DMS114 treated with DMSO at 0.1 percent for 48 hours (cell line): ENCODE results near the gene RHOD.
A peak's percentile ranks its signal among the peaks of the same experiment; 100 is the strongest.

Source experiments
- DNase-seq: peaks from one replicate; lab custom pipeline; 2025; ENCODE audit not compliant: unreplicated experiment; lab: John Stamatoyannopoulos, UW

Gene RHOD

DNA sequence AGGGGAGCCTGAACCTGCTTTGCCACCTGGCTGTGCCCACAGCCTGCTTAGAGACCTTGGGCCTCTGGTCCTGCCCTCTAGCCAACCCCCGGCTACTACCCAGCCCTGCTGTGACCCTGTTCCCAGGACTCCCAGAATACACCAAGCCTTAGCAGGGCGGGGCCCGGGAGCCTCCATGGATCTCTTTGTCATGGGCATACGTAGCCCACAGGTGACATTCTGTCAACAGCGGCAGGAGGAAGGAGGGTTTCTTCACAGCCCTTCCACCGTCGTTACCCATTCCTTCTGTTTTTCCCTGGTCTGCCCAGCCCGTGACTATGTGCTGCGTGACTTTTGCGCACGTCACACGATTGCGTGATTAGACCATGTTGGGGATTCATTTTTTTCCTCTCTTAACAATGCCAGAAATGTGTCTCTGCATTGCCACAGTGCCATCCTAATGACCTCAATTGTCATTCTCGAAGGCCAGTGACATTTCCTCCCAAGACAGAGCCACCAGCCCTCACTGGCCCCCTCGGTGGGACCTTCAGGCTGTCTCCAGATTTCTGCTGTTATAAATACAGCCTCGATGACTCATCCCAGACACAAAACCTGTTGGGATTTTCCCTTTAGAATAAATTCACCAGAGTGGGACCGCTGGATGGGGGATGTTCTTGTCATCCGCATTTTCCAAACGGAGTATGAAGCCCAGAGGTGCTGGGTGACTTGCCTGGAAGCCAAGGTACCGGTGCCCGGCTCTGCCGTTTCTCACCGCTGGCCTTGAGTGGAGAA, 24.7 kb upstream of the RHOD start:
- no peak for DNase-seq

DNA sequence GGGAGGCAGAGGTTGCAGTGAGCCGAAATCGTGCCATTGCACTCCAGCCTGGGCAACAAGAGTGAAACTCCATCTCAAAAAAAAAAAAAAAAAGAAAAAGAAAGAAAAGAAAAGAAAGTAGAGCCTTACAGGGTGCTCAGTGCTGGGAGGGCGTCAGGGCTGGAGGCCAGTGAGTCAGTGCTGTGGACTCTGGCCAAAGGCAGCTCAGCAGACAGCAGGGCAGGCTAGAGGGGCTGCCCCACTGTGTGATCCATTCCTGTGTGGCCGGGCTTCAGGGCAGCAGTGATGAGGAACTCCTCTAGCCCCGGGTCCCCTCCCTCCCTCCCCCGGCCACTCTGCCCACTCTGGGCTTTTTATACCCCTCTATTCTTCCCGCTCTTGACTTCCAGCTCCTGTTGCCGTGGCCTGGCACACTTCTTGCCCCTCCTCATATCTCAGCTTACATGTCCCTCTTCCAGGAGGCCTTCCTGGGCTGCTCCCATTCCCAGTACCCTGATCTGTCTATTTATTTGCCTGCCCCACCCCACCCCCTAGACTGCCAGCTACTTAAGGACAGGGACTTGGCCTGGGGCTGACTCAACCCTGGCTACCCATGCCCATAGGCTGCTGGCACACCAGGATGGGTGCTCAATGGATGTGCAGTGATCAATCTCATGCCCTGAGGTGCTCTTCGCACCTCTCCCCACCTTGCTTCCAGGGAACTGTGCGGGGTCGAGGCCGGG, 23.7 kb upstream of the RHOD start:
- no peak for DNase-seq

DNA sequence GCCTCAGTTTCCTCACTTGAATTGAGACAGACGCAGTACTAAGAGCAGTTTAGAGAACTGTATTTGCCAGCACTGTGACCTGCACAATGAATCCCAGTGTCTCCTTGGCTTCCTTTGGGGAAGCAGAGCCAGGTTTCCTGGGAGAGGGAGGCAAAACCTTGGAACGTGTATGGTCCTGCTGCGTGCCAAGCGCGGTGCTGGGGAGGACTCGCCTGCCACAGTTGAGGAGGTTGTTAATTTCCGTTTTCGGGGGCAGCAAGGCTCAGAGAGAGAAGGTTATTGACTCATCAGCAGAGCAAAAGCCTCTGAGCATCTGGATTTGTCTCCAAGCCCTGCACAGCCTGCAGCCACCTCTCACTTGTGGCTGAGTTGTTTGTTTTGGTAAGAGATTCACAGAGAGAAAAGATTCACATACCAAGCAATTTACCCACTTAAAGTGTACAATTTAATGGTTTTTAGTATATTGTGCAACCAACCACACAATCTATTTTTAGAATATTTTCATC, 22.9 kb upstream of the RHOD start:
- DNase-seq = no peak

DNA sequence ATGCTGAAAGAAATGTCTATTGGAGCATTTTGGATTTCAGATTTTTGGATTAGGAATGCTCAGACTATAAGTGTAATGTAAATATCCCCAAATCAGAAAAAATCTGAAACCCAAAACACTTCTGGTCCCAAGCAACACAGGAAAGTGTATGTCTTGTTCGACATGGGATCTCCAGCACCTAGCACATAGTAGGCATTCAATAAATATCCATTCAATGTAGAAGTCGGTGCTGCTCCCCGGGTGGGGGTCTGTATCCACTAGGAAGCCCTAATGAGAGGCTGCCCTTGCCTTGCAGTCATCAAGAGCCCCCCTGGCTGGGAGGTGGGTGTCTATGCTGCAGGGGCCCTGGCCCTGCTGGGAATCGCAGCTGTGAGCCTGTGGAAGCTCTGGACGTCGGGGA, 22.3 kb upstream of the RHOD start:
- no peak for DNase-seq

DNA sequence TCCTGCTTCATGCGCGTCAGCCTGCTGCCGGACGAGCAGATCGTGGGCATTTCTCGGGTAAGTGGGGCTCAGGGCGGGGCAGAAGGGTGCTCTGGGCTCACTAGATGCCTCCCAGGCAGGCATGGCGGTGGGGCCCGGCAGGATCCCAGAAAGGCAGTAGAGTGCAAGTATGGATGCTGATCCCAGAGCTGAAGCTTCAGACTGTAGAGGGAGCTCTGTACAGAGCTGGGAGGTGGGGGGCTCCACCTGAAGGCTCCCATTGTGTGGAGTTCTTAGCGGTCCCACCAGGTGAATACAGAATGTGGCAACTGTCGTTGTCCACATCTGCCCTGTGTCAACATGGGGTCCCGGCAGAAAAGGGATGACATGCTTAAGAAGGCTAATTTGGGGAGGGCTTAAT, 16.5 kb upstream of the RHOD start:
- no peak for DNase-seq

DNA sequence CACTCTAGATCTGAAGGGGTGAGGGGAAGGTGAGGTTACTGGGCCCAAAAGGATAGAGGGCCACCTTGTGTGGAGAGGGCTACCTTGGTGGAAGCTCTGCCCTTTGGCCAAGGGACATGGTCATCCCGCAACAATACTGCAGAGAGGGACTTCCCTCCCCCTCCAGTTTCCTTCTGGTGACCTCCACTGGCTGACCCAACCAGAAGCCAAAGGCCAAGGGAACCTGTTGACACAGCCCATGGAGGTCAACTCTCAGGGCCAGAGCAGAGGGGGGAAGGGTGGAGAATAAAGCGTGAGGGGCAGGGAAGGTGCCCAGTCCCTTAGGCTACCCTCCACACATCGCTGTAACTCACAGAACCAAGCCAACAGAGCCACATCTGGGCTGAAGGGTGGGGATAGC, 15.0 kb upstream of the RHOD start:
- no peak for DNase-seq

DNA sequence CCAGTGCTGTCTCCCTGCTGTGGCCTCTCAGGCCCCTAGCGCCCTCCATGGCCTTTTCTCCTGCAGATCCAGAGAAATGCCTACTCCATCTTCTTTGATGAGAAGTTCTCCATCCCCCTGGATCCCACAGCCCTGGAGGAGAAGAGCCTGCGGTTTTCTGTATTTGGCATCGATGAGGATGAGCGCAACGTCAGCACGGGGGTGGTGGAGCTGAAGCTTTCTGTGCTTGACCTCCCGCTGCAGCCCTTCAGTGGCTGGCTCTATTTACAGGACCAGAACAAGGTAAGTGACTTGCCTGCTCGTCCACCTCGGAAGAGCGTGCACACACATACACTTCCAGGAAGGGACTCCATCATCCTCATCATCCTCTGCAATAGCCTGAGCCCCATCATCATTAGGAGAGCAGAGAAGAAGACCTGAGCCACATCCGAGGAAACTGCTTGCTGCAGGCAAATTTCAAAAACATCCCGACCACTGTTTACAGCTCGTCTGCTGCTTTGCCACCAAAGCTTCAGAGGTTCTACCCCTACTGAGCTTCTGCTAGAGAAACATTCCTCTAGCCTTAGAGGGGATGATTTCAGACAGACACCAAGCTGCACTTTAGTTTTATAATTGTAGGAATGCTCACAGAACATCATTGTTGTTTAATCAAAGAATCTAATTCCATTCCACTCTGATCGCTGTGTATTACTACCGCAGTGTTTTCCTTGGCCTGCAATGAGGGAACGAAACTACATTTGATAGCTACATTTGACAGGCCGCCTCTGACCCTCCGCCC, 12.9 kb upstream of the RHOD start:
- DNase-seq = no peak

DNA sequence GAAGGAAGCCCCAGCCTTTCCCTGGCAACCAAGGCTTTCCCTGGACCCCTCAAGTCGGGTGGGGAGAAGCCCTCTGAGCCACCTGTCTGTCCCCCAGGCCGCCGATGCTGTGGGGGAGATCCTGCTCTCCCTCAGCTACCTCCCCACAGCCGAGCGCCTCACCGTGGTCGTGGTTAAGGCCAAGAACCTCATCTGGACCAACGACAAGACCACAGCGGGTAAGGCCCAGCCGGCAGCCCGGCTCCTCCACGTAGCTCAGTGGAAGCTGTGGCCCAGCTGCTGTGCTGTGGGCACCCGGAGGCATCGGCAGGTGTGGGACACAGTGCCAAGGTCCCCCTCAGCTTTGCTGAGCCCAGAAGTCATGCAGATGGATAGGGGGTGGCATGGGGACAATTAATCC, 12.2 kb upstream of the RHOD start:
- no peak for DNase-seq

DNA sequence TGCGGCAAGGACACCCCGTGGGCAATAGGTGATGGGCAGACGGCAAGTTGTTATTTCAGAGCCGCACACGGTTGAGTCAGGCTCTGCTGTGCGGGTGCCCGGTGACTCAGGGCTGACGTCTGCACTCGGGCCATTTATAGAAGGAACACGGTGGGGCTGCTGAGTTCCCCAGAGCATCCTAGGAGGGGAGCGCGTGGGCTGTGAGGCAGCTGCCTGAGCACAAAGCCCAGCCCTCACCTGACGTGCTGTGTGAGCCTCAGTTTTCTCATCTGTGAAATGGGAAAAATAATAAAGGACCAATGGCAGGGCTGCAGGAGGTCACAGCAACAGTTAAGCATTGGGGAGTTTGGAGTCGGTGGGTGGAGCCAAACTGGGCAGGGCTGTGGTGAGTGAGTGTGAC, 11.3 kb upstream of the RHOD start:
- DNase-seq = no peak

DNA sequence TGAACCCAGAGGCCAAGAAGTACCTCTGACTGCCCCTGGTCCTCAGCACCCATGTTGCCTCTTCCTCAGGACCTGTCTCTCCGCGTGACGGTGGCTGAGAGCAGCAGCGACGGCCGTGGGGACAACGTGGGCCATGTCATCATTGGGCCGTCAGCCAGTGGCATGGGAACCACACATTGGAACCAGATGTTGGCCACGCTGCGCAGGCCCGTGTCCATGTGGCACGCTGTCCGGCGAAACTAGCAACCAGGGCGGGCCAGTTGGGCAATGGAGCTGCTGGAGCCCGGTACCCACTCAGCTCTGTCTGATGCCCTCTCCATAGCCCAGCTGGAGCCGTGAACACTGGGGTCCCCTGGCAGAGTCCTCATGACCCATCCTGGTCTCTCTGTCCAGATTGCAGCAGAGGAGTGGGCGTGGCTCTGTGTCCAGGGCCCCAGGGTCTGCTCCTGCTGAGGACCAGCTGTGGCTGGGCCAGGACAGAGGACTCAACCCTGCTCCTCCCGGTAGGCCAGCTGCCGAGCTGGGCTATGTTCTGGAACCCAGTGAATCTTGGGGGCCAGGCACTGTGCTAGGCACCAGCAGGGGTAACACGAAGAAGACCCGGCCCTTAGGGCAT, 8.0 kb upstream of the RHOD start:
- DNase-seq = no peak

DNA sequence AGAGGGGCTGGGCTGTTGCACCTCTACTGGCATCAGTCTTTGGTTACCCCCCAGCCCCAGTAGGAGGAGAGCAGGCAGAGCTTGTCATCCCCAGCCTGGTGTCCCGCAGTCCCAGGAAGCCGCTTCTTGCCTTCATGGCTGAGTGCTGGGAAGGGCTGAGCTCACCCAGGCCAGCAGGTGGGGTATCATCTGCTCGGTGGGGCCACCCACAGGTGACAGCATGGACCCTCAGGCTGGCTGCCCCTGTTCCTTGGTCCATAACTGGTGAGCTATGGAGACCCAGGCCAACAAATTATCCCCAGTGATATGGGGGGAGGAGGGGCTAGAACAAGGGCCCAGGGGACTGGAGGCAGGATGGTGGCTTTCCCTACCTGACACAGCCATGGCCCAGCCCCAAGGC, 6.5 kb upstream of the RHOD start:
- DNase-seq = no peak

DNA sequence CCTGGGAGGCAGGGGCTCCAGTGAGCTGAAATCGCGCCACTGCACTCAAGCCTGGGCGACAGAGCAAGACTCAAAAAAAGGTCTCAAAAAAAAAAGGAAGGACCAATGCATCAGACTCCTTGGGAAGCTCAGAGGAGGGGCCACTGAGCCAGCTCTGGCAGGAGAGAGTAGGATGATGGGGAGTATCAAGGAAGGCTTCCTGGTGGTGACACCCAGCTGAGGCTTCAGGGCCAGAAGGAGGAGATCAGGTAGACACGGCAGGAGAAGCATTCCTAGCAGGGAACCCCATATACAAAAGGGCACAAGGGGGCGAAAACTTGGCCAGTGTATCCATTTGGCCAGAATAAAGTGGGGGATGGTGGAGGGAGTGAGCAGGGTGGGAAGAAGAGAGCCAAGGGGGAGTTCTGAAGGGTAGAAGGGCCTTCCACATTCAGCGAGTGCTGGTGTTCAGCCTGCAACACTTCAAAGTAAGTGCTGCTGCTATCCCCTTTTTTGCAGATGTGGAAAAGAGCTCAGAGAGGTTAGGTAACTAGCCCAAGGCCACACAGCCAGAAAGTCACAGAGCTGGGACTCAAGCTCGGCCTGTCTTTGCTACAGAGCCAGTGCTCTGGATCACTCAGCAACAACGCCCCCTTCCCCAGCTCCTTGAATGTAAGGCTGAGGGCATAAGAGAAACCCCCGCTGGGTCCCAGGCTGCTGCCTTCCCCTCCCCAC, 5.3 kb upstream of the RHOD start:
- DNase-seq = no peak

DNA sequence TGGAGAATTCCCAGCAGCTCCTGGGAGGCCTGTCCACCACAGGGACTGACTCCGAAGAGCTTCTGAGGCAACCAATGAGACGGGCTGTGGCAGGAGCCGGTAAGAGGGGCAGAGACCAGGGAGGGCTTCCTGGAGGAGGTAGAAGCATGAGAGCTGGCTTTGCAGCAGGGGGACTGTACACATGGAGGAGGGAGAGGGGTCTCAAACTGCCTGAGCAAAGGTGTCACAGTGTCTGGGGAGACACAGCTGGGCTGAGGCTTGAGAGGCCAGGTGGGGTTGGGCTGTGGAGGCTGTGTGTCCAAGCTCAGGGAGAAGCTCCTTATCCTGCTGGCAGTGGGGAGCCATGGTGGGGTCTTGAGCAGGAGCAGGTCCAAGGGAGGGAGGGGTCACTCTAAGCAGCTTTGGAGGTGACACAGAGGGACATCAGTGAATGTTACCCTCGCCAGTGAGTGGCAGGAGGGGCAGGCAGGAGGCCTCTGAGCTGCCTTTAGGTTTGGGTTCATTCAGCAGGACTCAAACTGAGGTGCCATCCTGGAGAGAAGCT, 4.6 kb upstream of the RHOD start:
- no peak for DNase-seq

DNA sequence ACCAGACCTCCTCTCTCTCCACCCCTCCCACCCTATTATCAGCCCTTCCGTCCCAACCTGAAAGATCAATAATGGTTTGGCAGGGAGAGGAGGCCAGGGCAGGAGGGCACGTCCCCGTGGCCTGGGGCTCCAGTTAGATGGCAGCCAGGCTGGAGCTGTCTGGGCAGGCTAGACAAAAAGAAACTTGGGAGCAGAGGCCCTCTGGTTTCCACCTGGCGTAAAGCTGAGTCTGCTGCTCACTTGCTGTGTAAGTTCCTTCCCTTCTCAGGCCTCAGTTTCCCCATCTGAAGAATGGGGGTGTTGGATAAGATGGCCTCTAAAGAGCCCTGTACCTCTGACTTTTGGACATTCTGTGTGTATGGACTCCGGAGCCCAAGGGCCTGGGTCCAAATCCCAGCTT, 3.8 kb upstream of the RHOD start:
- DNase-seq = no peak

DNA sequence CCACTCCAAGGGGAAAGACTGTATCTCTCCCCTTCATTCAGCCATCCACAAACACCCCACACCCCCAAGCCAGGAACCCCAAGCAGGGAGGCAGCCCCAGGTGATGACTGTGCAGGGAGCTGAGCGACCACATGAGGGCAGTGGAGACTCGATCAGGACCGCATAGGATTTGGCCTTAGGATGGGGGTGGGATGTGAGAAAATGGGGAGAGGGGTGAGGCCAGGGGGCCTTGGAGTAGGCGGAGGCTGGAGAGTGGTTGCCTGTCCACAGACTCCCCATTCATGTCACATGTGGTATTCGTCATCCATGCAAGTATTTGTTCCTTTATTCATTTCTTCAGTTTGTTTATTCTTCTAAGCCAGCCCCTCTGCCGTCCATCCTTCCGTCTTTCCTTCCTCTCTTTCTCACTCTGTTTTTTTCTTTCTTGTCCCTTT, 2.7 kb upstream of the RHOD start:
- DNase-seq = peak; percentile 10

DNA sequence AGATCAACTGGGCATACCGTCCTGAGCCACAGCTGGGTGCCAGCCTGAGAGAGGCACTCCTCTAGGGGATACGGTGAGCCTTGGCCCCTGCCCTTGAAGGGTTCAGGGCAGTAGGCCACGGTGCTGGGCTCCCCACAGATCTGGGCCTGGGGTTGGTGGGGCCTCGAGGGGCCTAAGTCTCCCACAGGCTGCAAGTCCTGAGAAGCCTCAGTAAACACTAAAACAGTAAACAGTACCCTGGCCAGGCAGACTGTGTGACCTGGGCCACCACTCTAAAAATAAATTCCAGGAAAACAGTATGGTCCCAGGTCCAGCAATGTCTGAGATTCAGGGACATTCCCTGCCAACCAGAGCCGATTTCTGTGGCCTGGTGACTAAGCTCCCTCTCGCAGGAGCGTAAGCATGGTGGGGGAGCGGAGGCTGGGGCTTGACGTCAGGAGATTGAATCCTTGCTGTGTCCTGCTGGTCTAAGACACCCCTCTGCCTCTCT, 2.3 kb upstream of the RHOD start:
- no peak for DNase-seq

DNA sequence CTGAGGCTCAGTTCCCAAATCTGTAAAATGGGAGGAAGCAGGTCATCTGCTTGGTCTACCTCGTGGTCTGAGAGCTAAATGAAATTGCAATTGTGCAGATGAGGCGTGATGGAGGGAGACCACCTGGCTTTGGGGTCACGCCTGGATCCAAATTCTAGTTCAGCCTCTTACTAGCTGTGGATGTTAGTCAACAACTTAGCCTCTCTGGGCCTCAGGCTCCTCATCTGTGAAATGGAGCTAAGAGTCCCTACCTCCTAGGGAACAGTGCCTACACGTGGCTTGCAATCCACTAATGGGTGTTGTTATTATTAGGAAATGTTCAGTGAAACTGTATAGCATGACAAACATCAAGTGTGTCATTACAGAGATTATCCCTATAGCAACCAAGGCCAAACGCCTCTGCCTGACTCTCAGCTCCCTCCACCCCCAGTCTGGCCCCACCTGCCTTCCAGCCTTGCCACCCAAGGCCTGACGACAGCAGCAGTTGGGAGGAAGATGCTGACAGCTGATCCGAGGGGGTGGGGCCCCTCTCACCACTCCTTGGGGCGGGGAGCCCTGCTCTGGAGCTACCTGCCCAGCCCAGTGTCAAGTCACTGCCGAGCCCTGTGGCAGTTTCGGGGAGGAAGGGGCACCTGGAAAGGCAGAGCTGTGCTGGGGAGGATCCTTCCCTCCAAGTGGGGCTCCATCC, 1.7 kb upstream of the RHOD start:
- DNase-seq = no peak

DNA sequence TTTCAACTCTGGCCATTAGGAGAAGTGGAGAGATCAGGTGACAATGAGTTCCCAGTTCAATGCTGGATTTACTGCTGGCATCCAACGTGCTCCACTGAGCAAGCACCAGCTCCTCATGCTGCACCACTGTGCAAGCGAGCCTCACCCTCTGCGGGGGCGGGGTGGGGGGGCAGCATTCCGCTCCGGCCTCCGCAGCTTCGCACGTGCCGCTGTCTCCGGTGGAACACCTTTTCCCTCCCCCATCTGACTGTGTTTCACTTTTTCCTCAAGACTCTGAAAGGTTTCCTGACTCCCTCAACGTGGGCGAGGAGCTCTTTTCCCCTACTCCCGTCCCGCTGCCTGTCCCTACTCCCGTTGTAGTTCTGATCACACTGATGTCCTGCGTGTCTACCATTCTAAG, 835 bp upstream of the RHOD start:
- DNase-seq = no peak

DNA sequence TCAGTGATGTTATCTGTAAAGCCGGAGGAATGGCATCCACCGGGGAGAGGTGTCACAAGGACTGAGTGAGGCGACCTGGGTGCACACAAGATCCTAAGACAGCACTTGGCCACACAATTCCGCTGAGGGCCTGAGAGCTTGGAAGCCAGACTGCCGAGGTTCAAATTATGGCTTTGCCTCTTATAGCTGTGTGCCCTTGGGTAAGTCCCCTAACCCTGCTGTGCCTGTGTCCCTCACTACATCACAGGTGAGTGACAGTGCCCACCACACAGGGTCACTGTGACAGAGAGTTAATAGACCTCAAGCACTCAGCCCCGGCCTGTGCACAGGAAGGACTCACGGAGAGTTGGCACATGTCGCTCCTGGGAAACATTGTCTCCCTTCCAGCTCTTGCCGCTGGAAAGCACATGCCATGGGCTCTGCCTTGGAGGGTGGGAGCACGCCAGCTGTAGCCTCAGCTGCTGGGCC, 592 bp downstream of the RHOD start:
- no peak for DNase-seq

DNA sequence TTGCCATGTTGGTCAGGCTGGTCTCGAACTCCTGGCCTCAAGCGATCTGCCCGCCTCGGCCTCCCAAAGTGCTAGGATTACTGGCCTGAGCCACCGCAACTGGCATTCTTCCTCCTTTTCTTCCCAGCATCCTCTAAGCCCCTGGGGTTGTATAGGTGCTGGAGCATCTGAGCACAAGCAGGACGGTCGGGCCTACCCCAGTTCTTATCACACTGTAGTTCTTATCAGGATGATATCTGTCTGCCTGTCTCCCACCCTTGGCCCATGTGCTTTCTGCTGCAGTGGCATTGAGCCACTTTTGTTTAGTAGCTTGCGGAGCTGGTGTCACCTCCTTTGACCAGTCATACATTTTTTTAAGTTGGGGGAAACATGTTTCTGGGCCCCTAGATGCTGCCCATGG, 1.9 kb downstream of the RHOD start:
- no peak for DNase-seq
